Measurements from ENCODE around the gene MAPRE3. TPM values are rescaled to one million over a fixed set of nuclear protein-coding genes. Genes with fewer than 3 reads are reported as not detected.
A peak's percentile ranks its signal among the peaks of the same experiment; 100 is the strongest.

MAPRE3 gene
- total RNA-seq, 1 donor from 2014 or later, result 57.4 TPM

DNA sequence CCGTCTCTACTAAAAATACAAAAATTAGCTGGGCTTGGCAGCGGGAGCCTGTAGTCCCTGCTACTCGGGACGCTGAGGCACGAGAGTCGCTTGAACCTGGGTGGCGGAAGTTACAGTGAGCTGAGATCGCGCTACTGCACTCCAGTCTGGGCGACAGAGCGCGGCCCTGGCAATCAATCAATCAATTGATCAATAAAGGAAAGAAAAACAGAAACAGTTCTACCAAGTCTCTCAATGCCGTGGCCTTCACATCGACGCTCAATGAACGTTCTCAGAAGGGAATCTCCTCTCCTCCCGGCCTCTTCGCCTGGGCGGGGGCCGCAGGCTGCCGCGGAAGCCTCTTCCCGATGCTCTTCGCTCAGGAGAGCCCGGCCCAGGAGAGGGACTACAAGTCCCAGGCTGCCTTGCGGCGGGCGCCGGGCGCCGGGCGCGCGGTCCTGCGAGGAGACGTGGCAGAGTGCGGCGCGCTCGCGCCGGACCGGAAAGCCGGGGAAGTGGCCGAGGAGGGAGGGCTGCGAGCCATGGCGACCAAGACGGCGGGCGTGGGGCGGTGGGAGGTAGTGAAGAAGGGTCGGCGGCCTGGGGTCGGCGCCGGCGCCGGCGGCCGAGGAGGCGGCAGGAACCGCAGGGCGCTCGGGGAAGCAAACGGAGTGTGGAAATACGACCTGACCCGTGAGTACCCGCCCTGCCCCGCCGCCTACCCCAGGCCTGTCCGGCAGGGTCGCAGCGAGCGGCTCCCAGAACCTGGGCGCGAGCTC is 62.2 kb downstream of the MAPRE3 start, which contains the start of gene TMEM214:
TMEM214 (plus strand) TSS at position 471 of the 758 bp plus-strand sequence; CDS start at position 522, 51 bp downstream.
- peaks cover 38% of the 10 kb centered on the region for H3K4me1 ChIP-seq
- no peaks in the 10 kb centered on the region for H3K9me3 ChIP-seq (replicated peaks)
- peak within 1 kb of the TSS; percentile 79 for H3K4me3 ChIP-seq
- peaks cover 42% of the 10 kb centered on the region for H3K36me3 ChIP-seq
- intact Hi-C loops (cut with micrococcal nuclease), result no loop called here
- peak within 1 kb of the TSS; percentile 92 for H3K27ac ChIP-seq (replicated peaks)
- DNase-seq, result peak; percentile 92
- TF ChIP-seq, protein P1, sequence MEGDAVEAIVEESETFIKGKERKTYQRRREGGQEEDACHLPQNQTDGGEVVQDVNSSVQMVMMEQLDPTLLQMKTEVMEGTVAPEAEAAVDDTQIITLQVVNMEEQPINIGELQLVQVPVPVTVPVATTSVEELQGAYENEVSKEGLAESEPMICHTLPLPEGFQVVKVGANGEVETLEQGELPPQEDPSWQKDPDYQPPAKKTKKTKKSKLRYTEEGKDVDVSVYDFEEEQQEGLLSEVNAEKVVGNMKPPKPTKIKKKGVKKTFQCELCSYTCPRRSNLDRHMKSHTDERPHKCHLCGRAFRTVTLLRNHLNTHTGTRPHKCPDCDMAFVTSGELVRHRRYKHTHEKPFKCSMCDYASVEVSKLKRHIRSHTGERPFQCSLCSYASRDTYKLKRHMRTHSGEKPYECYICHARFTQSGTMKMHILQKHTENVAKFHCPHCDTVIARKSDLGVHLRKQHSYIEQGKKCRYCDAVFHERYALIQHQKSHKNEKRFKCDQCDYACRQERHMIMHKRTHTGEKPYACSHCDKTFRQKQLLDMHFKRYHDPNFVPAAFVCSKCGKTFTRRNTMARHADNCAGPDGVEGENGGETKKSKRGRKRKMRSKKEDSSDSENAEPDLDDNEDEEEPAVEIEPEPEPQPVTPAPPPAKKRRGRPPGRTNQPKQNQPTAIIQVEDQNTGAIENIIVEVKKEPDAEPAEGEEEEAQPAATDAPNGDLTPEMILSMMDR (IDR thresholded peaks at IDR 0.05; ENCODE audit: borderline replicate concordance), result peak; percentile 30
- H3K27me3 ChIP-seq (ENCODE audit: low read depth), result no peaks in the 10 kb centered on the region

DNA sequence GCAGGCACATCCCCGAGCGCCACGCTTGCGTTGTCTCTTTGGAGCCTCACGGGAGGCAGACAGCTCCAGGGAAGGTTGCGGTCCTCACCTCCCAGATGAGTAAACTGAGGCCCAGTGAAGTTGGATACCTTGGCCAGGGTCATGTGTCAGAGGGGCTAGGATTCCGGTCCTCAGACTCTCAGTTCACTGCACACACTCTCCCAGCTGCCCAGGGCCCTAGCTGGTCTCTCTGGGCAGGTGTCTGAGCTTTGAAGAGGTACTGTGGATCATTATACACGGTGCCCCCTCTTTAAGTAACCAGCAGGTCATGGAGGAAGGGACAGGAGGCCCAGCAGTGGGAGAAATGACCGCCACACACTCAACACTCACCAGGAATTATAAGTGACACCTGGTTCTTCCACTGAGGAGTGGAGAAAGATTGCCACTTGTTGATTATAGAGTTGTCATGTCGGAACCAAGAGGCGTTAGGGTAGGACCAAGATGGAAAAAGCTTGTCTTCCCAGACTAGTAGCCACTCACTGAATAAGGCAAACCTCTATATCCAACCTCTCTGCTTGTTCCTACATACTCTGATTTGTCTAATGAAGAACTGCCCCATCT is 62.9 kb downstream of the MAPRE3 start:
- Histone ChIP-seq H3K4me1 (peaks cover 38% of the 10 kb centered on the region), H3K27me3 (ENCODE audit: low read depth) (no peaks in the 10 kb centered on the region), H3K4me3 (peak overlapping the region; percentile 79), H3K36me3 (peaks cover 46% of the 10 kb centered on the region), H3K9me3 (replicated peaks) (no peaks in the 10 kb centered on the region), H3K27ac (replicated peaks) (peak overlapping the region; percentile 92)
- no peak for DNase-seq
- intact Hi-C loops (cut with micrococcal nuclease), result no loop called here
- TF ChIP-seq, protein P1 (IDR thresholded peaks at IDR 0.05; ENCODE audit: borderline replicate concordance), result no peak

- intact Hi-C loops (cut with micrococcal nuclease), result no loop called here
- Histone ChIP-seq H3K27ac (replicated peaks) (no peak overlapping the region), H3K27me3 (ENCODE audit: low read depth) (no peaks in the 10 kb centered on the region), H3K36me3 (peaks cover 70% of the 10 kb centered on the region), H3K4me1 (peaks cover 34% of the 10 kb centered on the region), H3K9me3 (replicated peaks) (no peaks in the 10 kb centered on the region), H3K4me3 (no peak overlapping the region)
- no peak for DNase-seq
- TF ChIP-seq, protein P1 (IDR thresholded peaks at IDR 0.05; ENCODE audit: borderline replicate concordance), result no peak
Observed at GRCh38 chr2:27038012-27038411, 67.6 kb downstream of the MAPRE3 start.

DNA sequence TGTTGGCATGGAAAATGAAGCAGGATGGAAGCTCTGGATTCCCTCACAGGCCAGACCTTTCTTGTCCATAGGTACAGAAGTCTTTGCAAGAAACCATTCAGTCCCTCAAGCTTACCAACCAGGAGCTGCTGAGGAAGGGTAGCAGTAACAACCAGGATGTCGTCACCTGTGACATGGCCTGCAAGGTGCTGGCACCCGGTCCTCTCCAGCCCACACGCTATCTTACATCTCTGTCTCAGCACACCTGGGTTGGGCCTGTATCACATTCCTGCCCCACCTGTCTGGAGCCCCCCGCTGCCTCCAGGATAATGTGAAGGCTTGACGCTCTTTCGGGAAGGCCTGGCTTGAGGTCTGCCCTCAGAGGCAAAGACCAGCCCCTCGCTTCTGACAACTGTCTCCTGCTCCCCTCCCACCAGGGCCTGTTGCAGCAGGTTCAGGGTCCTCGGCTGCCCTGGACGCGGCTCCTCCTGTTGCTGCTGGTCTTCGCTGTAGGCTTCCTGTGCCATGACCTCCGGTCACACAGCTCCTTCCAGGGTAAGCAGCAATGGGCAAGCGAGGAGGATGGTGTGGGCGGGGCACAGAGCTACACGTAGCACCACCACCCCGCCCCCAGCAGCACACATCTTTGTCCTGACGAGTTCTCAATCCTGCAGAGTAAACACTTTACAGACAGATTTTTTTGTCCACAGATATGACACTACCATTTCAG is 68.3 kb downstream of the MAPRE3 start:
- H3K36me3 ChIP-seq, result peaks cover 70% of the 10 kb centered on the region
- H3K27ac ChIP-seq (replicated peaks), result no peak overlapping the region
- TF ChIP-seq, protein P1 (IDR thresholded peaks at IDR 0.05; ENCODE audit: borderline replicate concordance), result no peak
- no peak overlapping the region for H3K4me3 ChIP-seq
- H3K4me1 ChIP-seq, result peaks cover 26% of the 10 kb centered on the region
- intact Hi-C loops (cut with micrococcal nuclease), result no loop called here
- H3K27me3 ChIP-seq (ENCODE audit: low read depth), result no peaks in the 10 kb centered on the region
- DNase-seq, result no peak
- no peaks in the 10 kb centered on the region for H3K9me3 ChIP-seq (replicated peaks)

GRCh38 chr2:27039426-27039825 is 69.0 kb downstream of the MAPRE3 start:
- no peak for DNase-seq
- TF ChIP-seq, protein P1 (IDR thresholded peaks at IDR 0.05; ENCODE audit: borderline replicate concordance), result no peak
- intact Hi-C loops (cut with micrococcal nuclease), result no loop called here

More at GRCh38 chr2:27039426-27039825, 69.0 kb downstream of the MAPRE3 start:
- H3K27ac ChIP-seq (replicated peaks), result no peak overlapping the region
- H3K9me3 ChIP-seq (replicated peaks), result no peaks in the 10 kb centered on the region
- H3K27me3 ChIP-seq (ENCODE audit: low read depth), result no peaks in the 10 kb centered on the region
- no peak overlapping the region for H3K4me3 ChIP-seq
- H3K4me1 ChIP-seq, result peaks cover 20% of the 10 kb centered on the region
- peaks cover 70% of the 10 kb centered on the region for H3K36me3 ChIP-seq
